NCI-H2227 treated with DMSO at 0.1 percent for 48 hours (cell line): Measurements from ENCODE around the gene HS3ST4.
"Not testable (repeated sequence)": the region's sequence is repeated elsewhere in the genome, so short reads cannot be mapped to it uniquely, and the experiment has no call there.

Experiments used
- DNase-seq: peaks from one replicate; lab custom pipeline; 2025; lab: John Stamatoyannopoulos, UW

The HS3ST4 gene

GRCh38 chr16:26098206-26098605 is 406.4 kb downstream of the HS3ST4 start:
- DNase-seq, result not testable (repeated sequence)

GRCh38 chr16:26102369-26102768 is 410.6 kb downstream of the HS3ST4 start:
- no peak for DNase-seq

- DNase-seq, result no peak
Measured at GRCh38 chr16:26108836-26109505, 417.2 kb downstream of the HS3ST4 start.

DNA sequence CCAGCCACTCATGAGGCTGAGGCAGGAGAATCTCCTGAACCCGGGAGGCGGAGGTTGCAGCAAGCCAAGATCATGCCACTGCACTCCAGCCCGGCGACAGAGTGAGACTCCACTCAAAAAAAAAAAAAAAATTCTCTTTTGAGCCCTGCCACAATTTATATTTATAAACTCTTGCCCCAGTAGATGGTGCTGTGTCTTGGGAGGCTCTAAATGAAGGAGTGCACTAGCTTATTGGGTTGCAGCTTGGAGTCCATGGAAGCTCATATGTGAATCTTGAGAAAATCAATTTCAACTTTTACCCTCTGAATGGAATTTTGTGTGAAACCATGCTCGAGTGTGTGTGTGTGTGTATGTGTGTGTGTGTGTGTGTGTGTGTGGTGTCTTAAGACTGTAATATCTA is 420.1 kb downstream of the HS3ST4 start:
- no peak for DNase-seq

GRCh38 chr16:26118575-26118974 is 426.8 kb downstream of the HS3ST4 start:
- no peak for DNase-seq

- no peak for DNase-seq
Measured at GRCh38 chr16:26120729-26121128, 429.0 kb downstream of the HS3ST4 start.

DNA sequence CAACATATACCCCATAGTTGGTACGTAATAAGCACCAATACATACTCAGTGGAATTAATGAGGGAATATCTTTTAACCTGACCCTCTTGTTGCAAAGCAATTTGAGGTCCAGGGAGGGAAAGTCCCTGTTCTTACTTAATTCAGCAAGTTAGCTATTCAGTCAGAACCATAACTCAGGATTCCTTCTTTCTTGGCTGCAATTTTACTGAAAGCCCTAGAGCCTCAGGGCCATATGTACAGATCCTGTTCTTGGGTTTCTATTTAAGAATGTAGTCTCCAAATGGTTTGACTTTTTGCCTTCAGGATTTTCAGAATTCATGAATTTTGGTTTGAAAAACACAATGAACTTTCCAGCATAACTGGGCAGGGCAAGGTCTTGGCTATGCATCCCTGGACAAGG is 436.5 kb downstream of the HS3ST4 start:
- no peak for DNase-seq

DNA sequence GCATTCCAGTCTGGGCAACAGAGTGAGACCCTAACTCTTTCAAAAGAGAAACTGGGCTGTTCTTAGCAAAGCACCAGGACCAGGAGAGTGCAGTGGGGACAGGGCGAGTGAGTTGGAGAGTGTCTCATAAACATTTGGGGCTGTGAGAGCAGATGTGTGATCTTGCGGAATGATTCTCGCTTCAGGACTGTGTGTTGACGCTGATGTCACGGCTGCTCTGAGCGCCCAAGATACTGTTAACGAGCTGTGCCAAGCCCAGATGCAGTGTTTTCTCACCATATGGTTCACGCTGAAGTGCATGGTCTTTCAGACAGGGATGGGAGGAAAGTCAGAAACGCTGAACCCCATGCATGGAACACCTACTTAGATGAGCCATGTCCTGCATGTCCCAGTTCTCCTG is 438.2 kb downstream of the HS3ST4 start:
- DNase-seq, result no peak

GRCh38 chr16:26133416-26134093 is 441.8 kb downstream of the HS3ST4 start:
- no peak for DNase-seq

DNA sequence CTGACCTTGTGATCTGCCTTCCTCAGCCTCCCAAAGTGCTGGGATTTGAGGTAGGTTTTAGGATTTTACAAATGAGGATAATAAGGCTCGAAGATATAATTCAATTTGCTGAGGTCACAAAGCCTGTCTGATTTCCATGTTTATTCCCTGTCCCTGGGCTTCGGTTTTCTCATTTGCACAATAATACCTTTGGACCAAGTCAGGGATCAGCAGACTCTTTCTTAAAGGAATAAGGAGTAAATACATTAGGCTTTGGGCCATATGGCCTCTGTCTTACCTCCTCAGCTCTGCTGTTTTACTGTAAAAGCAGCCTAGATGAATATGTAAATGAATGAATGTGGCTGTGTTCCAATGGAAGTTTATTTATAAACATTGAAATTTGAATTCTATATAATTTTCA is 442.8 kb downstream of the HS3ST4 start:
- no peak for DNase-seq

DNA sequence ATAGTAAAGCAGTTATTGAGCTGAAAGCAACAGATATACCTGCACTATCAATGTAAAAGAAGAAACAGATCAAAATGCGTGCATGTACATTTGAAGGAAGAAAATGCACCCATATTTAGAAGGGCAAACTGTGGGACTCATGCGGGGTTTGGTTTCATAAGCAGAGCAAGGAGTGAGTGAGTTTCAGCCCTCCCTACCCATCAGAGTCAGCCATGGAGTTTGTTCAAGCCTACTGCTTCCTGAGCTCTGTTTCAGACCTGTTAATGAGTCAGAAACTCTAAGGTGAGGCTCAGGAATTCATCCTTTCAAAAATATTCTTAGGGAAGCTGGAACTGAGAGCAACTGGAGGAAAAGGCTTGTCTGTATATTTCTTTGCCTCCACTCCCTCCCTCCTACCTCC is 446.2 kb downstream of the HS3ST4 start:
- no peak for DNase-seq

GRCh38 chr16:26139091-26139490 is 447.3 kb downstream of the HS3ST4 start:
- DNase-seq, result no peak

DNA sequence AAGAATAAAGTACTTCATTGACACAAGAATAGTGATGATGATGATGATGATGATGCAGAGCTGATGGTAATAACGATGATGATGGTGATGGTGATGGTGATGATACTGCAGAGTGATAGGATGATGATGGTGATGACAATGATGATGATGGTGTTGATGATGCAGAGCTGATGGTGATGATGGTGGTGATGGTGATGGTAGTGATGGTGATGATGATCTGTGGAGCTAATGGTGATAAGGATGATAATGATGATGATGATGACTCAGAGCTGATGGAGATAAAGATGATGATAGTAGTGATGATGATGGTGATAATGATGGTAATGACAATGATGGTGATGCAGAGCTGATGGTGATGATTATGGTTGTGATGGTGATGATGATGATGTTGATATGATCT is 448.1 kb downstream of the HS3ST4 start:
- DNase-seq, result no peak

GRCh38 chr16:26149364-26150190 is 457.8 kb downstream of the HS3ST4 start:
- no peak for DNase-seq

DNA sequence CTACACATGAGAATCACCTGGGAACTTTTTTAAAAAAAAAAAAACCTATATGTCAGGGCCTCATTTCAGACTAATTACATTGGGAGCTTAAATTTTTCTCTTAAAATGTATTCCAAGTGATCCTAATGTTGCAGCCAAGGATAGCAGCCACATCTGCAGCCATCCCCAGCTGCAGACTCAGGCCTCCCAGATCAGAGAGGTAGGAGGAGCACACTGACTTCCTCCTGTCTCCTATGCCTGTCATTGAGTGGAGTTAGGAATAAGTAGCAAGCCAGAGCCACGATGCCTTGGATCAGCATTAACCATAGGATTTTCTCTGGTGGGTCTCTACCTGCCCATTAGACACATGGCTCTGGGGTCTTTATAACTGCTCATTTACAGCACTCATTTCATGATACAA is 463.5 kb downstream of the HS3ST4 start:
- DNase-seq, result no peak

DNA sequence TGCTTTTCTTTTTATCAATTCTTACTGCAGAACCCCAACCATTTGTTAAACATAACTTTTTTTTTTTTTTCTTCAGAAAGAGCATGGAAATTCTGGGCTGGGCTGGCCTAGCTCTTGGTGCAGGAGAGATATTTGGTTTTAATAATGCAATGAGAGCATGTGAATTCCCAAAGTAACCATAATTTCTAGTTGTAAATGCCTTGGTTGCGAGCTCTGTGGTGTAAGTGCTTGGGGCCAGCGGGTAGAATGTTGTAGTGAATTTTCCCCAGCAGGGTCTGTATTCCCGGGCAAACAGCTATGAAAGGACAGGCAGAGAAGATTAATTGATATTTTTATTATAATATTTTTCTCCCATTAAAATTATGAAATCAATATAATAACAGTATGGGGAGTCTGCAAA is 465.6 kb downstream of the HS3ST4 start:
- no peak for DNase-seq

DNA sequence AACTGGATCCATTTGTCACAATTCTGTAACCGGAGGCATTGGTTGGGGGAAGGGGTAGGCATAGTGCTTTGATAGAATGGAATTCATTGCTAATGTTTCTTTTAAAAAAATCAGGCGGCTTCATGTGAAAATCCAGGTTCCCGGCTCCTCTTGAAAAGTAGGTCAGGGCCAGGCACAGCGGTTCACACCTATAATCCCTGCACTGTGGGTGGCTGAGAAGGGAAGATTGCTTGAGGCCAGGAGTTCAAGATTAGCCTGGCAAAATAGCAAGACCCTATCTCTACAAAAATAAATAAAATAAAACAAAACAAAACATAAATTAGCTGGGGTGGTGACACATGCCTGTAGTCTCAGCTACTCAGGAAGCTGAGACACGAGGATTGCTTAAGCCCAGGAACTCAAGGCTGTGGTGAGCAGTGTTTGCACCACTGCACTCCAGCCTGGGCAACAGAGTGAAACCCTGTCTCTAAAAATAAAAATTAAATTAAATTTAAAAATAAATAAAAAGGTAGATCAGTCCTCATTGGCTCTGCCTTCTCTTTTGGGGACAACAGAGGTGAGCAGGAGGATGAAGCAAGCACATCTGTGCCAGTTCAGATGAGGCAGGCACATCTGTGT is 466.5 kb downstream of the HS3ST4 start:
- DNase-seq, result no peak

- DNase-seq, result no peak
Measured at GRCh38 chr16:26161461-26162180, 469.9 kb downstream of the HS3ST4 start.

DNA sequence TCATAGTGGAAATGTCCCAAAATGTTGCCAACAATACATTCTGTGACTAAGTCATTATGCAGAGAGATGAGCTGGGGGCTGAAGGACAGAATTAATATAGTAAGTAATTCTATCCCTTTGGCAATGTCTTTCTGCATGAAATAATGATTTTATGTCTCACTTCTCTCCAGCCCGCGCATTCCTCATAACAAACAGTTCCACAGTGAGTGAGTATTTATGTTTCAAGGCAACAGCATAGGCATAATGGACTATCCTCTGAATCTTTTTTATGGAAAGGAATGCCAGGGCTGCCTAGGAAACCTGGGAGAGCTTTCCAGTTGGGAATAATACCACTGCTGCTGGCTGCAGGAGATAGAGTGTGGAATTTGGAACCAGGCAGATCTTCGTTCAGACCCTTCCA is 477.7 kb downstream of the HS3ST4 start:
- DNase-seq, result no peak

DNA sequence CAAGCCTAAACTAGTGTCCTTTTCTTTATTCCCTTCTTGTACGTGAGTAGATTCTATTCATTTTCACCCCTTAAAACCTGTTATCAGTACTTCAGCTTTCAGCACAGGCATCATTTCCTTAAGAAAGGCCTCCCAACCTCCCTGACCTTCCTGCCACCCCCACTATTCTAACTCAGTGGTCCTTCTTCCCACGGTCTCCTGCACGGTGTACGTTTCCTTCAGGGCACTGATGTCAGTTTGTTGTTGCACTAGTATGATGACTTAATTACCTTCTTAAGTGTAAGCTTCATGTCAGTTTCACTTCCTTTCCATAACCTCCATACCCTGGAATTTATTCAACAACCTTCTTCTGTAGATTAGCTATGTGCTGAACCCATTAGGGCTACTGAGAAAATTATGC is 484.2 kb downstream of the HS3ST4 start:
- no peak for DNase-seq

DNA sequence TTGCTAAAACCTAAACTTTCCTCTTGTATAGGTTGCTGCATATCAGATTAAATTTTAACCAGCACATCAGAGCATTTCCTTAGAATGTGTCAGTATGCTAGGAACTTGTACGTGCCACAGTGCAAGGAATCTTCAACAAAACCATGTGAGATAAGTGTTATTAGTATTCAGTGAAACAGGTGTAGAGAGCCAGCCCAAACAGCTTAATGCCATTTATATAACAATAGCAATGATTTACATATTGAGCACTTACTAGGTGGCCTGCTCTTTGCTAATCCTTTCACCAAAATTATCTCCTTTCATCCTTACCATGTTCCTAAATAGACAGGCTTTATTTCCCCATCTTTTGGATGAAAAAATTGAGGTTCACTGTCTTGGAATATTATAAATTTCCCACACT is 485.7 kb downstream of the HS3ST4 start:
- DNase-seq, result no peak

DNA sequence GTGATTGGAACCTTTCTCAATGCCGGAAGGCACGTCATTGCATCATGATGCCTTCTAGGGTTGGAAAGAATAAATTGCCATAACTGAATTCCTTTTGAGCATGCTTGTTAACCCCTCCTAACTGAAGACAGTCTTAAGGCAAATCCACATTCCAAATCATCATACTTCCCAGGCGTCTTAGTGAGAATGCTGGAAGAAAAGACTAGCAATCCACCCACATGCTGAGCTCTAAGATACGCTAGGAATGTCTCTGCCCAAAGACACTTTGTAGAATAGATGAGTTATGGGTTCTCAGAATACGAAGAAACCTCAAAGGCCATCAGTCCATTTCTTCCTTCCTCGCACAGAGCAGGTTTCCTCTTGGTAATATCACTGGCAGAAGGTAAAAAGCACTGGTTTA is 486.5 kb downstream of the HS3ST4 start:
- DNase-seq, result no peak
